Measurements from ENCODE around the gene DNAJC15.
"Not testable (repeated sequence)": the region's sequence is repeated elsewhere in the genome, so short reads cannot be mapped to it uniquely, and the experiment has no call there.

DNAJC15 gene

DNA sequence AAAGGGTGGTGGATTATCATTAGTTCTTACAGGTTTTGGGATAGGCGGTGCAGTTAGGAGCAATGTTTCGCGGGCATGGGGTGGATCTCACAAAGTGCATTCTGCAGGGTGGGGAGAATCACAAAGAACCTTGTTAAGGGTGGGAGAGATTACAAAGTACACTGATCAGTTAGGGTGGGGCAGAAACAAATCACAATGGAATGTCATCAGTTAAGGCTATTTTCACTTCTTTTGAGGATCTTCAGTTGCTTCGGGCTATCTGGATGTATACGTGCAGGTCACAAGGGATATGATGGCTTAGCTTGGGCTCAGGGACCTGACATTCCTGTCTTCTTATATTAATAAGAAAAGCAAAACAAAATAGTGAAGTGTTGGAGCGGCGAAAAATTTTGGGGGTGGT is 36.4 kb downstream of the DNAJC15 start:
- H3K27ac ChIP-seq (ENCODE audit: extremely low read depth, low read depth, low read length); H3K36me3 ChIP-seq (ENCODE audit: control insufficient read depth in 2 of 2, insufficient read depth in 1 of 2, low read length in 2 of 2); H3K4me3 ChIP-seq (ENCODE audit: low read depth, low read length); POLR2A ChIA-PET; H3K9me3 ChIP-seq (ENCODE audit: control insufficient read depth, insufficient read depth, low read depth, low read length): not testable (repeated sequence)
- H3K4me1 ChIP-seq (ENCODE audit: control insufficient read depth, insufficient read depth, low read length) = peaks cover 13% of the 10 kb centered on the region
- CTCF ChIA-PET = interaction anchor here (1.6 kb wide), 1 partner anchor 24 kb away, joined by 3 read pairs; no protein-coding TSS in a partner anchor

- CTCF ChIA-PET; POLR2A ChIA-PET; H3K9me3 ChIP-seq (ENCODE audit: control insufficient read depth, insufficient read depth, low read depth, low read length); H3K36me3 ChIP-seq (ENCODE audit: control insufficient read depth in 2 of 2, insufficient read depth in 1 of 2, low read length in 2 of 2); H3K4me3 ChIP-seq (ENCODE audit: low read depth, low read length); H3K27ac ChIP-seq (ENCODE audit: extremely low read depth, low read depth, low read length): not testable (repeated sequence)
- peaks cover 13% of the 10 kb centered on the region for H3K4me1 ChIP-seq (ENCODE audit: control insufficient read depth, insufficient read depth, low read length)
Measured at GRCh38 chr13:43060806-43061205, 37.4 kb downstream of the DNAJC15 start.

- ChIA-PET POLR2A (no interaction called here), CTCF (interaction anchor here (0.7 kb wide), 1 partner anchor 24 kb away, joined by 3 read pairs; no protein-coding TSS in a partner anchor)
- no peak overlapping the region for H3K27ac ChIP-seq (ENCODE audit: extremely low read depth, low read depth, low read length)
- peaks cover 13% of the 10 kb centered on the region for H3K4me1 ChIP-seq (ENCODE audit: control insufficient read depth, insufficient read depth, low read length)
- TF ChIP-seq MEIS1 (CRISPR knock-in tag; IDR thresholded peaks at IDR 0.05; ENCODE audit: borderline replicate concordance) = no peak
- TF ChIP-seq ZNF274 (IDR thresholded peaks at IDR 0.05; ENCODE audit: low read length) = no peak
- no peak for TF ChIP-seq ZNF274 (tag by site-specific recombination; IDR thresholded peaks at IDR 0.05; ENCODE audit: borderline replicate concordance)
- no peak for TF ChIP-seq HOXC10 (CRISPR knock-in tag; IDR thresholded peaks at IDR 0.05)
- TF ChIP-seq ZEB2 (tag by site-specific recombination; IDR thresholded peaks at IDR 0.05) = no peak
- TF ChIP-seq ZNF585B (tag by site-specific recombination; IDR thresholded peaks at IDR 0.05) = no peak
- no peak for TF ChIP-seq KLF1 (tag by site-specific recombination; IDR thresholded peaks at IDR 0.05)
- TF ChIP-seq ZBTB10 (tag by site-specific recombination; IDR thresholded peaks at IDR 0.05) = no peak
- no peak for TF ChIP-seq ZBTB21 (tag by site-specific recombination; IDR thresholded peaks at IDR 0.05)
- TF ChIP-seq MYNN (tag by site-specific recombination; IDR thresholded peaks at IDR 0.05; ENCODE audit: borderline replicate concordance) = no peak
- no peak for TF ChIP-seq WT1 (tag by site-specific recombination; IDR thresholded peaks at IDR 0.05)
- no peak for TF ChIP-seq KLF10 (tag by site-specific recombination; IDR thresholded peaks at IDR 0.05)
- TF ChIP-seq TCF7L2 (IDR thresholded peaks at IDR 0.05; ENCODE audit: borderline replicate concordance, low read depth, low read length) = no peak
- no peak for TF ChIP-seq ZFHX2 (tag by site-specific recombination; conservative IDR thresholded peaks at IDR 0.05)
- TF ChIP-seq ZFP41 (tag by site-specific recombination; IDR thresholded peaks at IDR 0.05; ENCODE audit: borderline replicate concordance) = no peak
- TF ChIP-seq ZNF555 (tag by site-specific recombination; conservative IDR thresholded peaks at IDR 0.05) = no peak
- no peak for TF ChIP-seq ZNF830 (tag by site-specific recombination; IDR thresholded peaks at IDR 0.05; ENCODE audit: low read depth)
- TF ChIP-seq, protein P1, sequence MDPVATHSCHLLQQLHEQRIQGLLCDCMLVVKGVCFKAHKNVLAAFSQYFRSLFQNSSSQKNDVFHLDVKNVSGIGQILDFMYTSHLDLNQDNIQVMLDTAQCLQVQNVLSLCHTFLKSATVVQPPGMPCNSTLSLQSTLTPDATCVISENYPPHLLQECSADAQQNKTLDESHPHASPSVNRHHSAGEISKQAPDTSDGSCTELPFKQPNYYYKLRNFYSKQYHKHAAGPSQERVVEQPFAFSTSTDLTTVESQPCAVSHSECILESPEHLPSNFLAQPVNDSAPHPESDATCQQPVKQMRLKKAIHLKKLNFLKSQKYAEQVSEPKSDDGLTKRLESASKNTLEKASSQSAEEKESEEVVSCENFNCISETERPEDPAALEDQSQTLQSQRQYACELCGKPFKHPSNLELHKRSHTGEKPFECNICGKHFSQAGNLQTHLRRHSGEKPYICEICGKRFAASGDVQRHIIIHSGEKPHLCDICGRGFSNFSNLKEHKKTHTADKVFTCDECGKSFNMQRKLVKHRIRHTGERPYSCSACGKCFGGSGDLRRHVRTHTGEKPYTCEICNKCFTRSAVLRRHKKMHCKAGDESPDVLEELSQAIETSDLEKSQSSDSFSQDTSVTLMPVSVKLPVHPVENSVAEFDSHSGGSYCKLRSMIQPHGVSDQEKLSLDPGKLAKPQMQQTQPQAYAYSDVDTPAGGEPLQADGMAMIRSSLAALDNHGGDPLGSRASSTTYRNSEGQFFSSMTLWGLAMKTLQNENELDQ (tag by site-specific recombination; IDR thresholded peaks at IDR 0.05; ENCODE audit: low read depth) = no peak
- H3K4me3 ChIP-seq (ENCODE audit: low read depth, low read length) = no peak overlapping the region
- no peaks in the 10 kb centered on the region for H3K9me3 ChIP-seq (ENCODE audit: control insufficient read depth, insufficient read depth, low read depth, low read length)
- no peaks in the 10 kb centered on the region for H3K36me3 ChIP-seq (ENCODE audit: control insufficient read depth in 2 of 2, insufficient read depth in 1 of 2, low read length in 2 of 2)
Measured at GRCh38 chr13:43061496-43062280, 38.3 kb downstream of the DNAJC15 start.

Measured in HEK293 (cell line).